ENCODE data around the gene CHIT1. TPM values are rescaled to one million over a fixed set of nuclear protein-coding genes. Genes with fewer than 3 reads are reported as not detected.

Gene CHIT1
- total RNA-seq, 1 experiment from 2014 or later: not detected

GRCh38 chr1:203196371-203196770 lies 33.1 kb downstream of the CHIT1 start:
- TF ChIP-seq CTCF (IDR thresholded peaks at IDR 0.05) (no peak), POLR2AphosphoS5 (IDR thresholded peaks at IDR 0.05; ENCODE audit: low read depth, low read length) (no peak), TCF7L2 (IDR thresholded peaks at IDR 0.05; ENCODE audit: low read depth, low read length) (no peak), REST (IDR thresholded peaks at IDR 0.05; ENCODE audit: insufficient read depth in 1 of 2, low read depth in 2 of 2, low read length in 1 of 2) (no peak), SIN3A (IDR thresholded peaks at IDR 0.05; ENCODE audit: borderline replicate concordance, insufficient read depth, low read depth, low read length) (no peak)
- H3K4me1 ChIP-seq (ENCODE audit: control insufficient read depth, insufficient read depth, low read length): no peaks in the 10 kb centered on the region
- H3K36me3 ChIP-seq (ENCODE audit: control insufficient read depth, insufficient read depth, low read length): no peaks in the 10 kb centered on the region
- H3K9me3 ChIP-seq (ENCODE audit: control insufficient read depth, insufficient read depth, low read depth, low read length): no peaks in the 10 kb centered on the region
- DNase-seq (ENCODE audit: low read depth, low spot score) (no peak), ATAC-seq (no peak)
- ChIA-PET CTCF (no interaction called here), POLR2A (no interaction called here)
- no TSS peak for BruUV-seq (replicated peaks)
- H3K27me3 ChIP-seq (ENCODE audit: control insufficient read depth, insufficient read depth, low read length): peaks cover 6% of the 10 kb centered on the region; the same call in 1 of the 2 replicates
- intact Hi-C loops (cut with micrococcal nuclease; ENCODE audit: unreplicated experiment) (no loop called here), in situ Hi-C loops (cut with HindIII; ENCODE audit: low pct_unique_long_range_greater_than_20kb, low sequenced_read_pairs) (no loop called here)
- no peak overlapping the region for H3K27ac ChIP-seq (ENCODE audit: low read length)
- H3K4me3 ChIP-seq (ENCODE audit: low read depth in 2 of 2, low read length in 2 of 2): no peak overlapping the region

GRCh38 chr1:203190949-203191348 lies 38.5 kb downstream of the CHIT1 start:
- H3K27me3 ChIP-seq (ENCODE audit: control insufficient read depth, insufficient read depth, low read length): peaks cover 2% of the 10 kb centered on the region; the same call in 1 of the 2 replicates
- CTCF ChIA-PET: no interaction called here
- POLR2A ChIA-PET: no interaction called here
- no TSS peak for BruUV-seq (replicated peaks)
- no peak overlapping the region for H3K27ac ChIP-seq (ENCODE audit: low read length)
- DNase-seq (ENCODE audit: low read depth, low spot score) (no peak), ATAC-seq (no peak)
- no peaks in the 10 kb centered on the region for H3K36me3 ChIP-seq (ENCODE audit: control insufficient read depth, insufficient read depth, low read length)
- no peaks in the 10 kb centered on the region for H3K4me1 ChIP-seq (ENCODE audit: control insufficient read depth, insufficient read depth, low read length)
- intact Hi-C loops (cut with micrococcal nuclease; ENCODE audit: unreplicated experiment) (no loop called here), in situ Hi-C loops (cut with HindIII; ENCODE audit: low pct_unique_long_range_greater_than_20kb, low sequenced_read_pairs) (no loop called here)
- no peaks in the 10 kb centered on the region for H3K9me3 ChIP-seq (ENCODE audit: control insufficient read depth, insufficient read depth, low read depth, low read length)
- H3K4me3 ChIP-seq (ENCODE audit: low read depth in 2 of 2, low read length in 2 of 2): no peak overlapping the region
- TF ChIP-seq REST (IDR thresholded peaks at IDR 0.05; ENCODE audit: insufficient read depth in 1 of 2, low read depth in 2 of 2, low read length in 1 of 2) (no peak), CTCF (IDR thresholded peaks at IDR 0.05) (no peak), POLR2AphosphoS5 (IDR thresholded peaks at IDR 0.05; ENCODE audit: low read depth, low read length) (no peak)

All from Panc1 (cell line).